ENCODE data around the gene ABCC10. TPM values are rescaled to one million over a fixed set of nuclear protein-coding genes. Genes with fewer than 3 reads are reported as not detected.

Gene ABCC10
- polyA plus RNA-seq, 3 donors from 2014 or later, result 8.1 to 23.6 (median 11.5) TPM

DNA sequence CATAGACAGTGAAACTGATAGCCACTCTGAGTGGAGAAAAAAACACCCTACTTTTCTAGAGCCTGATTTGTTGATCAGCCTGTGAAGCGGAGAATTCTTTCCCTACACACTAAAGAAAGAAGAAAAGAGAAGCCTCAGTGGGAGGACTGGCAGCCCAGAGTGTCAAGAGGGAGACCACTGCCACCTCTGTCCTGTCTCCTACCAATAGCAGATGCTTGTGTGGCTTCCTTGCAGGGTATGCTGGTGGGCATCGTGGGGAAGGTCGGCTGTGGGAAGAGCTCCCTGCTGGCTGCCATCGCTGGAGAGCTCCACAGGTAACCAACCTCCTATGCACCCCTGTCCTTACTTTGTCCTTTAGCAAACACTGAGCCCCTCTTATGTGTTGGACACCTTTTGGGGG lies 10.4 kb downstream of the ABCC10 start:
- H3K27ac Mint-ChIP-seq, result peak overlapping the region in 1 of 6 donors; percentile 57
- no peaks in the 10 kb centered on the region for H3K9me3 Mint-ChIP-seq
- peaks cover 0 to 2% (median 0%) of the 10 kb centered on the region in 3 donors for H3K27me3 Mint-ChIP-seq (ENCODE audit: low read depth in 3 of 3)
- H3K4me3 Mint-ChIP-seq, result no peak overlapping the region
- H3K36me3 Mint-ChIP-seq, result peaks cover 0 to 10% (median 0%) of the 10 kb centered on the region in 3 donors
- H3K4me1 Mint-ChIP-seq, result no peaks in the 10 kb centered on the region
- no peak for DNase-seq

DNA sequence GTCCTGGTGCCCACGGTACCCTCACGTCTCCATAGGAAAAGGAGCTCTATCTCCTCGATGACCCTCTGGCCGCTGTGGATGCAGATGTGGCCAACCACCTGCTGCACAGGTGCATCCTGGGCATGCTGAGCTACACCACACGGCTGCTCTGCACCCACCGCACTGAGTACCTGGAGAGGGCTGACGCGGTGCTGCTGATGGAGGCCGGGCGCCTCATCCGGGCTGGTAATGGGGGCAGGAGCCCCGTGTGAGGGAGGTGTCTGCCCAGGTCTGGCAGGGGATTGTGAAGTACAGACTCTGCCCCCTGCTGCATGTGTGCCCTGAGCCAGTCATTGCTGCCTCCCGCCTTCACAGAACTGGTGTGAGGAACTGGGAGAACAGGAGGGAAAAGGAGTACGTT lies 15.6 kb downstream of the ABCC10 start:
- Mint-ChIP-seq H3K27ac (no peak overlapping the region), H3K27me3 (ENCODE audit: low read depth in 3 of 3) (peaks cover 0 to 2% (median 0%) of the 10 kb centered on the region in 3 donors), H3K36me3 (peaks cover 0 to 22% (median 7%) of the 10 kb centered on the region in 3 donors), H3K4me1 (no peaks in the 10 kb centered on the region), H3K9me3 (no peaks in the 10 kb centered on the region), H3K4me3 (no peak overlapping the region)
- DNase-seq, result no peak

GRCh38 chr6:43444036-43444435 lies 16.7 kb downstream of the ABCC10 start:
- H3K27me3 Mint-ChIP-seq (ENCODE audit: low read depth in 3 of 3), result peaks cover 0 to 2% (median 0%) of the 10 kb centered on the region in 3 donors

DNA sequence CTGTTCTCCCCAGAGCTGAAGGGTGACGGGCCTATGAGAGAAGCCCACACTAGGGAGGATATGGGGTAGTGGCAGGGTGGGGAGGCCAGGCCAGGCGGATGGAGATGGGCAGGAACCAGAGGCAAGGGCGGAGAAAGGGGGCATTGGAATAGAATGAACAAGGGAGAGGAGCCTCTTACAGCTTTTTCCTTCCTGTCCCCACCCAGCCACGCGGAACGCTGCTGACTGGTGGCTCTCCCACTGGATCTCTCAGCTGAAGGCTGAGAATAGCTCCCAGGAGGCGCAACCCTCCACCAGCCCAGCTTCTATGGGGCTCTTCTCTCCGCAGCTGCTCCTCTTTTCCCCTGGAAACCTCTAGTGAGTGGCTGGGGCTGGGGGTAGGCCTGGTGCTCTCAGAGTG lies 17.2 kb downstream of the ABCC10 start:
- peaks cover 0 to 2% (median 0%) of the 10 kb centered on the region in 3 donors for H3K27me3 Mint-ChIP-seq (ENCODE audit: low read depth in 3 of 3)
- no peak for DNase-seq
- H3K4me3 Mint-ChIP-seq, result no peak overlapping the region
- peaks cover 4 to 23% (median 15%) of the 10 kb centered on the region in 3 donors for H3K36me3 Mint-ChIP-seq
- H3K27ac Mint-ChIP-seq, result no peak overlapping the region
- H3K9me3 Mint-ChIP-seq, result no peaks in the 10 kb centered on the region
- H3K4me1 Mint-ChIP-seq, result no peaks in the 10 kb centered on the region

More at GRCh38 chr6:43444036-43444435, 16.7 kb downstream of the ABCC10 start:
- peaks cover 4 to 23% (median 15%) of the 10 kb centered on the region in 3 donors for H3K36me3 Mint-ChIP-seq
- no peaks in the 10 kb centered on the region for H3K9me3 Mint-ChIP-seq
- H3K27ac Mint-ChIP-seq, result no peak overlapping the region
- no peak for DNase-seq
- H3K4me1 Mint-ChIP-seq, result no peaks in the 10 kb centered on the region
- H3K4me3 Mint-ChIP-seq, result no peak overlapping the region

- no peaks in the 10 kb centered on the region for H3K4me1 Mint-ChIP-seq
- H3K4me3 Mint-ChIP-seq, result no peak overlapping the region
- no peak overlapping the region for H3K27ac Mint-ChIP-seq
- DNase-seq, result no peak
- peaks cover 0 to 2% (median 0%) of the 10 kb centered on the region in 3 donors for H3K27me3 Mint-ChIP-seq (ENCODE audit: low read depth in 3 of 3)
- peaks cover 4 to 23% (median 15%) of the 10 kb centered on the region in 3 donors for H3K36me3 Mint-ChIP-seq
- no peaks in the 10 kb centered on the region for H3K9me3 Mint-ChIP-seq
Observed at GRCh38 chr6:43445576-43445975, 18.2 kb downstream of the ABCC10 start.

- H3K36me3 Mint-ChIP-seq, result peaks cover 4 to 28% (median 15%) of the 10 kb centered on the region in 3 donors
Observed at GRCh38 chr6:43447604-43448003, 20.3 kb downstream of the ABCC10 start.

GRCh38 chr6:43448916-43449315 lies 21.6 kb downstream of the ABCC10 start:
- no peak overlapping the region for H3K4me3 Mint-ChIP-seq
- H3K4me1 Mint-ChIP-seq, result peaks cover 0 to 2% of the 10 kb centered on the region in 2 donors
- no peaks in the 10 kb centered on the region for H3K9me3 Mint-ChIP-seq
- peaks cover 0 to 2% (median 0%) of the 10 kb centered on the region in 3 donors for H3K27me3 Mint-ChIP-seq (ENCODE audit: low read depth in 3 of 3)
- no peak for DNase-seq
- no peak overlapping the region for H3K27ac Mint-ChIP-seq
- H3K36me3 Mint-ChIP-seq, result peaks cover 4 to 30% (median 13%) of the 10 kb centered on the region in 3 donors

More at GRCh38 chr6:43447604-43448003, 20.3 kb downstream of the ABCC10 start:
- Mint-ChIP-seq H3K4me3 (no peak overlapping the region), H3K27me3 (ENCODE audit: low read depth in 3 of 3) (peaks cover 0 to 2% (median 0%) of the 10 kb centered on the region in 3 donors), H3K4me1 (no peaks in the 10 kb centered on the region), H3K27ac (peak overlapping the region in 1 of 6 donors; percentile 9), H3K9me3 (no peaks in the 10 kb centered on the region)
- no peak for DNase-seq

DNA sequence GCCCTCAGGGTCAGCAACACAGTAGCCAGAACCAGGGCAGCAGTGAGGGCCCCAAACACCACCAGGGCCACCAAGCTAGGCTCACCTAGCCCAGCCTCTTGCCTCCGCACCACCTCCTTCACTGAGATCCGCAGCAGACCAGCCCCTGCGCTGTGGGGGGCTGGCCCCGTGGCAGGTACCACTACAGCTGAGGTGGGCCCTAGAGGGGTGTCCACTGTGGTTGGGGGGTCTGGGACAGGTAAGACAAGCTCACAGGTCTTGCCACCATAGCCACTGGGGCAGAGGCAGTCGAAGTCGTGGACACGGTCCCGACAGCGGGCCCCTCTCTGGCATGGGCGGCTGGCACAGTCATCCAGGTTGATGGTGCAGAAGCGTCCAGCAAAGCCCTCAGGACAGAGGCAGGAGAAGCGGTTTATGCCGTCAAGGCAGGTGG lies 23.4 kb downstream of the ABCC10 start:
- H3K36me3 Mint-ChIP-seq, result peaks cover 4 to 23% (median 8%) of the 10 kb centered on the region in 3 donors
- peaks cover 0 to 3% (median 1%) of the 10 kb centered on the region in 3 donors for H3K27me3 Mint-ChIP-seq (ENCODE audit: low read depth in 3 of 3)
- peaks cover 4 to 7% of the 10 kb centered on the region in 2 donors for H3K4me1 Mint-ChIP-seq
- no peaks in the 10 kb centered on the region for H3K9me3 Mint-ChIP-seq
- no peak for DNase-seq
- no peak overlapping the region for H3K27ac Mint-ChIP-seq
- H3K4me3 Mint-ChIP-seq, result no peak overlapping the region

- Mint-ChIP-seq H3K27me3 (ENCODE audit: low read depth in 3 of 3) (peaks cover 0 to 5% (median 4%) of the 10 kb centered on the region in 3 donors), H3K4me3 (no peak overlapping the region), H3K27ac (no peak overlapping the region), H3K36me3 (peaks cover 4 to 20% (median 8%) of the 10 kb centered on the region in 3 donors), H3K4me1 (peaks cover 8 to 13% of the 10 kb centered on the region in 2 donors), H3K9me3 (no peaks in the 10 kb centered on the region)
- no peak for DNase-seq
Observed at GRCh38 chr6:43451348-43451747, 24.0 kb downstream of the ABCC10 start.

- Mint-ChIP-seq H3K36me3 (peaks cover 4 to 20% (median 8%) of the 10 kb centered on the region in 3 donors), H3K4me1 (peaks cover 11 to 13% of the 10 kb centered on the region in 2 donors), H3K9me3 (no peaks in the 10 kb centered on the region), H3K4me3 (no peak overlapping the region), H3K27ac (peak overlapping the region in 1 of 6 donors; percentile 46), H3K27me3 (ENCODE audit: low read depth in 3 of 3) (peaks cover 0 to 5% (median 3%) of the 10 kb centered on the region in 3 donors)
- DNase-seq, result no peak
Observed at GRCh38 chr6:43451939-43452338, 24.6 kb downstream of the ABCC10 start.

DNA sequence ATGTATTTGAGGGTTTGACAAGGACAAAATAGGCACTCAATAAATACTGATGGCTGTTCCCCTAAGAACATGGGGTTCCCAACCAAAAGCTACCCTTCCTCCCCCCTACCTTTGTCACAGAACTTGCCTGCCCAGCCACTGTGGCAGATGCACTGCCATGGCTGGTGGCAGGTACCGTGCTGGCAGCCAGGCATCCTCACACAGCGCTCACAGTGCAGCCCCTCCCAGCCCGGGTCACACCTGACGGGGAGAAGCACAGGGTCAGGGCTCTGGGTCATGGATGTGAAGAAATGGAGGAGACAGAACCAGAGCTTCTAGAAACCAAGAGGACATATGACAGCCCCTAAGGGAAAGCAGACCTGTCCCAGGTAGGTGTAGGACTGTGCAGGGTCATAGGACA lies 25.6 kb downstream of the ABCC10 start:
- H3K27me3 Mint-ChIP-seq (ENCODE audit: low read depth in 3 of 3), result peaks cover 0 to 8% (median 3%) of the 10 kb centered on the region in 3 donors
- H3K4me3 Mint-ChIP-seq, result peak overlapping the region in 3 of 5 donors; percentile 19 to 81 (median 33)
- DNase-seq, result no peak
- peak overlapping the region in 1 of 6 donors; percentile 55 for H3K27ac Mint-ChIP-seq
- no peaks in the 10 kb centered on the region for H3K9me3 Mint-ChIP-seq
- peaks cover 12 to 13% of the 10 kb centered on the region in 2 donors for H3K4me1 Mint-ChIP-seq
- peaks cover 4 to 11% (median 8%) of the 10 kb centered on the region in 3 donors for H3K36me3 Mint-ChIP-seq

DNA sequence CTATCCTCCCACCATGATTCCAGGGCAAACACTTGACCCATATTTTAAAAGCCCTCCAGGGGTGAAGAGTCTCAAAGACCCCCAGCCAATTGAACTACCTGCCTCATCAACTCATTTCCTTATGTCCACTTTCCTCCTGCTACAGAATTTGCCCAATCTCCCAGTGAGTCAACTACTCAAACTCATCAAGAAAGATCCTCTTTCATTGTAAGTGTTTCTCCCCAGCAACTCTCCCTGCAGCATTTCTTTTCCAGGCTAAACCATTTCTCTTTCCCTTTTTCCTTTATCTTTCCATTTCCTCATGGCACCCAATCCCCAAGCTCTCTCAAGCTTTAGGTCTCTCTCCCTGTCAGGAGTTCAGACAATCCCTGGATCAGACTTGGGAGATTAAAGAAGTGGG lies 26.5 kb downstream of the ABCC10 start:
- Mint-ChIP-seq H3K4me3 (peak overlapping the region; percentile 63 to 85 (median 79)), H3K27ac (peak overlapping the region in 4 of 6 donors; percentile 20 to 50 (median 33)), H3K36me3 (peaks cover 0 to 8% (median 2%) of the 10 kb centered on the region in 3 donors), H3K27me3 (ENCODE audit: low read depth in 3 of 3) (peaks cover 0 to 8% (median 3%) of the 10 kb centered on the region in 3 donors), H3K9me3 (no peaks in the 10 kb centered on the region), H3K4me1 (peaks cover 12 to 13% of the 10 kb centered on the region in 2 donors)
- no peak for DNase-seq

DNA sequence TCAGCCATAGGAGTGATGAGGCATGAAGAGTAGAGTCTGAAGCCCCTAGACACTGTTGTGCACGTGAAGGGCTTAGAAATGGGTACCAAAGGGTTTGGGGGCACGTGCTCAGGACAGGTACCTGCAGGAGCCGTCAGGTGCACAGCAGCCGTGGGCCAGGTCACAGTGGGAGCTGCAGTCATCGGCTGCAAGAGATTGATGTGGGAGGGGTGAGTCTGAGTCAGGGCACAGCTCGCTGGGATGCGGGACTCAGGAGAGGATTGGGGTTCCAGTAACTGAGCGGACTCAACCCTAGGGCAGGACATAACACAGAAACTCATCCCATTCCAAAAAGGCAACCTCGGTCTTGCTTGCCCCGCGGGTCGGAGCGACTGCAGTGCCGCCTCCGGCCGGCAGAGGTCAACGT lies 27.0 kb downstream of the ABCC10 start:
- peak overlapping the region; percentile 63 to 85 (median 79) for H3K4me3 Mint-ChIP-seq
- peak in 1 of 3 donors; percentile 58 for DNase-seq
- H3K9me3 Mint-ChIP-seq, result no peaks in the 10 kb centered on the region
- peaks cover 12 to 13% of the 10 kb centered on the region in 2 donors for H3K4me1 Mint-ChIP-seq
- H3K36me3 Mint-ChIP-seq, result peaks cover 0 to 8% (median 0%) of the 10 kb centered on the region in 3 donors
- H3K27me3 Mint-ChIP-seq (ENCODE audit: low read depth in 3 of 3), result peaks cover 0 to 8% (median 3%) of the 10 kb centered on the region in 3 donors
- H3K27ac Mint-ChIP-seq, result peak overlapping the region in 1 of 6 donors; percentile 23

DNA sequence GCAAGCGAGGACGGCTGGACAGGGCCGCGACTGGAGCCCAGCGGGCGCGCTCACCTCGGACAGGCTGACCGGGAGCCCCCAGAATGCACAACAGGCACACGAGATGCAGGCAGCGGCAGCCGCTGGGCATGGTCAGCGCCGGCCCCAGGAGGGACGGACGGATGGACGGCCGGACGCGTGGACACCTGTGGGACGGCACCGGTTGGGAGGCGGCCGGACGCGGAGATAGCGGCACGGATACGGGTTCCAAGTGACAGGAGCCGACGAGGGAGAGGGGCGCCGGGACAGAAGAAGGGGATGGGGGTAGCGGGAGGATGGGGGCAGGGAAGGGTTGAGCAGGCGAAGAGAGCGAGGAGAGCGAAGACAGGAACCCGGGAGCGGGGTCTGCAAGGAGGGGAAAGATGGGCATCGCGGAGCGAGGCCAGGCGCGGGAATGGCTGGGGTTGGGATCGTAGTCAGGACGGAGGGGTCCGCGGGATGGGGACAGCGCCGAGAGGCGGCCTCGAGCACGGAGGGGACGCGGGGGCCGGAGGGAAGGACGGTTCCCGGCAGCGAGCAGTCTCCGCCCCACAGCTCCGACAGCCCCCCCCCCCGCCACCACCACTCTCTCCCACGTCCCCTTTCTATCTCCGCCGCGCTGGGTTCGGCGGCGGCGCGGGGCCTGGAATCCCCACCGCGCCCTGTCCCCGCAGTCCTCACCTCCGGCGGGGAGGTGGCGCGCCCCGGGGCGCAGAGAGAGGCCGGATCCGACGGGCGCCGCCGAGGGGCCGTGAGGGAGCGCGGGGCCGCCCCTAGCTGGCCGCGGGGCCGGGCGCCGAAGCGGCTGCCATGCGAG lies 27.6 kb downstream of the ABCC10 start:
- Mint-ChIP-seq H3K9me3 (no peaks in the 10 kb centered on the region), H3K4me1 (peaks cover 12 to 13% of the 10 kb centered on the region in 2 donors), H3K27me3 (ENCODE audit: low read depth in 3 of 3) (peaks cover 0 to 8% (median 3%) of the 10 kb centered on the region in 3 donors), H3K36me3 (peaks cover 0 to 8% (median 0%) of the 10 kb centered on the region in 3 donors), H3K27ac (no peak overlapping the region), H3K4me3 (peak overlapping the region; percentile 63 to 85 (median 79))
- peak; percentile 17 to 63 (median 63) for DNase-seq

Data from immature natural killer cell (primary cell).